ENCODE data around the gene ECHDC1. TPM values are rescaled to one million over a fixed set of nuclear protein-coding genes. Genes with fewer than 3 reads are reported as not detected.

Gene ECHDC1
- total RNA-seq = 31.9 and 55.5 TPM in 2 replicates

GRCh38 chr6:127342946-127343808, at the start of gene ECHDC1:
ECHDC1 (minus strand) TSS chr6:127343609; CDS start chr6:127331028, 12,581 bp downstream.

GRCh38 chr6:127266178-127266891, 77.1 kb downstream of the ECHDC1 start, which contains the start of gene RNF146:
RNF146 (plus strand) TSS chr6:127266864; CDS start chr6:127280339, 13,475 bp downstream.

Other genes starting within 250 kb of the ECHDC1 start
- not detected in 2 replicates for gene RSPO3, start 224.9 kb downstream of the ECHDC1 start, total RNA-seq
- gene RNF146, start 76.7 kb downstream of the ECHDC1 start, total RNA-seq = 13.3 and 16.4 TPM in 2 replicates
- 0.28 TPM in 1 of 2 replicates, not detected in the other for gene KIAA0408, start 115.8 kb upstream of the ECHDC1 start, total RNA-seq
- not detected in 2 replicates for gene C6orf58, start 233.6 kb upstream of the ECHDC1 start, total RNA-seq

Measured in airway epithelial cell (primary cell).